Endothelial cell of umbilical vein (primary cell): ENCODE measurements around the gene INTS2. TPM values are rescaled to one million over a fixed set of nuclear protein-coding genes. Genes with fewer than 3 reads are reported as not detected.

Experiments used
- BruUV-seq: library from RNA; stranded (reverse); fragments of 400-500 nt; replicated peaks from 2 replicates; lab custom pipeline; 2021; lab: Mats Ljungman, UMichigan
- CTCF ChIA-PET: fragments of 300-600, 350-600 bp; sonication (Branson Sonifier 250); formaldehyde crosslinking; loops from one replicate; lab custom pipeline; 2021; ENCODE audit warnings: antibody characterized with exemption, inconsistent platforms; lab: Charles Lee
- POLR2A ChIA-PET: fragments of 300-600, 350-600 bp; sonication (Branson Sonifier 250); formaldehyde crosslinking; loops from one replicate; lab custom pipeline; 2021; ENCODE audit warnings: antibody characterized with exemption, inconsistent platforms; lab: Charles Lee
- DNase-seq: peaks from one replicate; pipeline ENCODE4 v3.0.0-alpha.2; 2011; ENCODE audit warnings: low read depth, low spot score
- FAIRE-seq: peaks from 2 replicates; lab custom pipeline; 2011; peaks lifted over from hg19 to GRCh38; lab: Jason Lieb, UNC
- H2AFZ ChIP-seq: 2 replicates; pipeline ENCODE4 v1.6.0; 2012; ENCODE audit warnings: low read depth, low read length, control low read depth, inconsistent platforms
- H3K27ac ChIP-seq: 2 replicates; pipeline ENCODE4 v1.5.1; 2011; ENCODE audit warnings: low read depth, mild to moderate bottlenecking, control low read depth, low read length, moderate library complexity; ENCODE audit not compliant: insufficient read depth
- H3K27me3 ChIP-seq, 2 experiments: 2 replicates each; pipeline versions ENCODE4 v1.6.0 to v1.6.1; 2011; ENCODE audit warnings: low read length in 2 of 2, mixed read lengths in 1 of 2; ENCODE audit not compliant: control insufficient read depth in 2 of 2, insufficient read depth in 2 of 2
- H3K36me3 ChIP-seq, 2 experiments: 2 replicates in 1 of 2; 3 replicates in 1 of 2; pipeline ENCODE4 v1.5.1; 2011; ENCODE audit warnings: low read length in 2 of 2, mild to moderate bottlenecking in 1 of 2, moderate library complexity in 1 of 2; ENCODE audit not compliant: control insufficient read depth in 2 of 2, insufficient read depth in 2 of 2; ENCODE audit errors: extremely low read depth in 1 of 2
- H3K4me1 ChIP-seq: 3 replicates; pipeline ENCODE4 v1.5.1; 2011; ENCODE audit warnings: mild to moderate bottlenecking, low read length; ENCODE audit not compliant: control insufficient read depth, insufficient read depth; ENCODE audit errors: extremely low read depth
- H3K4me2 ChIP-seq: 2 replicates; pipeline ENCODE4 v1.6.1; 2011; ENCODE audit warnings: low read length, control low read depth, mixed read lengths; ENCODE audit not compliant: insufficient read depth
- H3K4me3 ChIP-seq, 3 experiments: fragments of 200-600 bp in 1 of 3; sonication (generic), shearing (Covaris generic) in 1 of 3; replicated peaks in 1 of 3; 2 replicates each; pipeline ENCODE4 v1.5.1; 2011 to 2016; ENCODE audit warnings: control low read depth in 3 of 3, low read length in 3 of 3, mild to moderate bottlenecking in 2 of 3, inconsistent platforms in 1 of 3, low read depth in 1 of 3, moderate library complexity in 1 of 3; ENCODE audit not compliant: insufficient read depth in 1 of 3
- H3K79me2 ChIP-seq: 2 replicates; pipeline ENCODE4 v1.6.0; 2012; ENCODE audit warnings: low read length, inconsistent platforms; ENCODE audit not compliant: control insufficient read depth, insufficient read depth
- H3K9ac ChIP-seq: replicated peaks from 2 replicates; pipeline ENCODE3; 2011; ENCODE audit warnings: low read length, control low read depth; ENCODE audit not compliant: insufficient read depth; ENCODE audit errors: extremely low read depth
- H3K9me1 ChIP-seq: replicated peaks from 3 replicates; pipeline ENCODE4 v1.6.0; 2011; ENCODE audit warnings: mild to moderate bottlenecking, low read length; ENCODE audit not compliant: control insufficient read depth, insufficient read depth; ENCODE audit errors: extremely low read depth
- H3K9me3 ChIP-seq: replicated peaks from 2 replicates; pipeline ENCODE4 v1.5.1; 2012; ENCODE audit warnings: low read length, inconsistent platforms; ENCODE audit not compliant: control insufficient read depth, insufficient read depth
- H4K20me1 ChIP-seq: replicated peaks from 2 replicates; pipeline ENCODE3; 2011; ENCODE audit warnings: mild to moderate bottlenecking, low read length; ENCODE audit not compliant: control insufficient read depth, insufficient read depth; ENCODE audit errors: extremely low read depth
- EZH2 ChIP-seq: IDR thresholded peaks from 2 replicates; pipeline ENCODE4 v1.6.1; 2012; ENCODE audit warnings: borderline replicate concordance, low read depth, mild to moderate bottlenecking, moderate library complexity, low read length, inconsistent platforms; ENCODE audit not compliant: severe bottlenecking
- FOS ChIP-seq: IDR thresholded peaks from 2 replicates; pipeline ENCODE4 v1.6.1; 2011; ENCODE audit warnings: mild to moderate bottlenecking, low read length, moderate library complexity, borderline replicate concordance; ENCODE audit not compliant: insufficient read depth
- GATA2 ChIP-seq: IDR thresholded peaks from 2 replicates; pipeline ENCODE4 v1.7.0; 2011; ENCODE audit warnings: low read depth, mild to moderate bottlenecking, moderate library complexity, mixed read lengths, low read length; ENCODE audit not compliant: insufficient read length, insufficient read depth
- JUN ChIP-seq: IDR thresholded peaks from 2 replicates; pipeline ENCODE4 v1.6.1; 2011; ENCODE audit warnings: borderline replicate concordance, low read depth; ENCODE audit not compliant: insufficient read length, insufficient read depth
- MAX ChIP-seq: IDR thresholded peaks from 2 replicates; pipeline ENCODE4 v1.6.1; 2011; ENCODE audit not compliant: insufficient read depth, insufficient read length
- MYC ChIP-seq: IDR thresholded peaks from one replicate; pipeline ENCODE4 v1.6.1; 2011; ENCODE audit warnings: mild to moderate bottlenecking, low read depth, low read length
- POLR2A ChIP-seq: IDR thresholded peaks from 2 replicates; pipeline ENCODE4 v1.6.1; 2012; ENCODE audit warnings: low read depth, mild to moderate bottlenecking, control low read depth, low read length
- POLR2AphosphoS5 ChIP-seq: IDR thresholded peaks from 2 replicates; pipeline ENCODE4 v1.6.1; 2012; ENCODE audit warnings: low read depth, mild to moderate bottlenecking, control low read depth, low read length, moderate library complexity; ENCODE audit not compliant: insufficient read depth
- dilution Hi-C: fragments of 300-500 bp; cut with MboI; formaldehyde crosslinking; loops from one replicate; pipeline ENCODE4 v1.15.0; 2019; ENCODE audit warnings: low sequenced_read_pairs; ENCODE audit not compliant: extremely low pct_ligation_motif_present
- intact Hi-C: fragments of 100-400 bp; cut with micrococcal nuclease; formaldehyde crosslinking; loops from one replicate; pipeline ENCODE4 v1.10.0; 2022
- polyA plus RNA-seq, 4 experiments: library from polyadenylated mRNA; depleted of rRNA in 3 of 4; stranded (reverse) in 3 of 4; unstranded in 1 of 4; fragments of >200 nt; gene quantifications; 2 replicates each; pipeline versions ENCODE4 v1.2.1 to v1.2.3, GENCODE V29; 2011 to 2012; ENCODE audit warnings: missing spikeins in 1 of 4
- total RNA-seq: library from RNA; stranded (reverse); gene quantifications from 2 replicates; pipeline ENCODE4 v1.2.3, GENCODE V29; 2021
- TF ChIP-seq, protein P1 (sequence below), 2 donors: IDR thresholded peaks; 1 replicate in 1 of 2; 2 replicates in 1 of 2; pipeline ENCODE4 v1.5.1; 2011; ENCODE audit warnings: low read length in 2 of 2, mild to moderate bottlenecking in 2 of 2, moderate library complexity in 2 of 2, control low read depth in 1 of 2, inconsistent platforms in 1 of 2, low read depth in 1 of 2; ENCODE audit not compliant: insufficient read depth in 1 of 2; ENCODE audit errors: extremely low read depth in 1 of 2

Gene INTS2
- total and polyA plus RNA-seq, 2 donors (not counting 3 experiments of a cell fraction or from before 2014, with no cell fraction given) = 6.2 to 13.4 TPM

DNA sequence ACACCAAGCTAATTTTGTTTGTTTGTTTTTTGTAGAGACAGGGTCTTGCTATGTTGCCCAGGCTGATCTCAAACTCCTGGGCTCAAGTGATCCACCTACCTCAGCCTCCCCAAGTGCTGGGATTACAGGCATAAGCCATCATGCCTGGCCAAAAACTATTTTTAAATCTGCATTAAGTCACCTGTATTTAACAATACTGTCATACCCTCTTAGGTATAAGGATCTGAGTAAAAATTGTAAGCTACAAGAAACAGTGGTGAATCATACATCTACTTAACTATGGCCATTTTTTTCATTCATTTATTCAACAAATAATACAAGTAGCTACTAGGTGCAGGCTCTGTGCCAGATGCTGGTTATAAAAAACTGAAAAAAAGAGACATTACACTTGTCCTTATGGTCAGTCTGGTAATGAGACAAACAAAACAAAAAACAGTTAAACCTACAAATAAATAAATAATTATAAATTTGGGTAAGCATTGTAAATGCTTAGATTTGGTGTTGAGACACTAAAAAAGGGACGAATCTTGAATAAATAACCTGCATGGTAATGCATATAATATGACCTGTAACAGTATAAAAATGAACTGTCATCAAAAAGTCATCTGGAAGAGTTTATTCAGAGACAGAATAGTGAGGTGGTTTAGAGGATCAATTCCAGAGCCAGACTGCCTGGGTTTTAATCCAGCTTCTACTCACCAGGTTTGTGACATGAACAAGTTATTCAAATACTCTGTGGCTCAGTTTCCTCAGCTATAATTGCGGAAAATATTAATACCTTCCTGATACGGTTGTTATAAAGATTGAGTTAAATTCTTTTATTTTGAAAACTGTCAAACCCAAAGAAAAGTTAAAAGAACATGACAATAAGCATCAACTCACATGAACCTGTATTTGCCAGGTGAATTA is 91.3 kb downstream of the INTS2 start:
- no peak overlapping the region for H2AFZ ChIP-seq
- ChIA-PET CTCF (interaction anchor here (0.6 to 2.1 kb wide), 20 partner anchors 11 to 427 kb away, joined by 3 to 76 read pairs (median 3); no protein-coding TSS in a partner anchor), POLR2A (no interaction called here)
- H3K4me1 ChIP-seq = peaks cover 4% of the 10 kb centered on the region
- TF ChIP-seq EZH2 (no peak), MAX (no peak), POLR2A (no peak), FOS (no peak), GATA2 (no peak), POLR2AphosphoS5 (no peak), MYC (no peak), JUN (no peak)
- TF ChIP-seq, protein P1, sequence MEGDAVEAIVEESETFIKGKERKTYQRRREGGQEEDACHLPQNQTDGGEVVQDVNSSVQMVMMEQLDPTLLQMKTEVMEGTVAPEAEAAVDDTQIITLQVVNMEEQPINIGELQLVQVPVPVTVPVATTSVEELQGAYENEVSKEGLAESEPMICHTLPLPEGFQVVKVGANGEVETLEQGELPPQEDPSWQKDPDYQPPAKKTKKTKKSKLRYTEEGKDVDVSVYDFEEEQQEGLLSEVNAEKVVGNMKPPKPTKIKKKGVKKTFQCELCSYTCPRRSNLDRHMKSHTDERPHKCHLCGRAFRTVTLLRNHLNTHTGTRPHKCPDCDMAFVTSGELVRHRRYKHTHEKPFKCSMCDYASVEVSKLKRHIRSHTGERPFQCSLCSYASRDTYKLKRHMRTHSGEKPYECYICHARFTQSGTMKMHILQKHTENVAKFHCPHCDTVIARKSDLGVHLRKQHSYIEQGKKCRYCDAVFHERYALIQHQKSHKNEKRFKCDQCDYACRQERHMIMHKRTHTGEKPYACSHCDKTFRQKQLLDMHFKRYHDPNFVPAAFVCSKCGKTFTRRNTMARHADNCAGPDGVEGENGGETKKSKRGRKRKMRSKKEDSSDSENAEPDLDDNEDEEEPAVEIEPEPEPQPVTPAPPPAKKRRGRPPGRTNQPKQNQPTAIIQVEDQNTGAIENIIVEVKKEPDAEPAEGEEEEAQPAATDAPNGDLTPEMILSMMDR (IDR thresholded peaks at IDR 0.05; ENCODE audit: extremely low read depth in 1 of 2, insufficient read depth in 1 of 2, low read depth in 1 of 2, low read length in 2 of 2) = no peak
- H3K4me2 ChIP-seq = no peak overlapping the region
- no peak overlapping the region for H3K27ac ChIP-seq
- H3K79me2 ChIP-seq = no peaks in the 10 kb centered on the region
- no peaks in the 10 kb centered on the region for H3K27me3 ChIP-seq
- H3K4me3 ChIP-seq = no peak overlapping the region
- no peak for FAIRE-seq
- no peaks in the 10 kb centered on the region for H3K9me1 ChIP-seq
- no peaks in the 10 kb centered on the region for H3K9me3 ChIP-seq
- DNase-seq = no peak
- dilution Hi-C loops (no loop called here), intact Hi-C loops (loop anchor here (1.0 kb wide), 2 partner anchors 200 to 424 kb away; no protein-coding TSS in a partner anchor)
- H4K20me1 ChIP-seq = no peaks in the 10 kb centered on the region
- H3K9ac ChIP-seq = no peak overlapping the region
- no peaks in the 10 kb centered on the region for H3K36me3 ChIP-seq
- no TSS peak for BruUV-seq
